RWPE1 (cell line): ENCODE measurements around the gene SPON1.

ENCODE experiments used
- CTCF ChIA-PET: fragments of 350-600 bp; sonication (Branson Sonifier 250); formaldehyde crosslinking; extraction: SDS; loops from one replicate; lab custom pipeline; 2021; lab: Yijun Ruan, JAX
- POLR2A ChIA-PET: fragments of 400-600 bp; formaldehyde crosslinking; extraction: SDS; loops from one replicate; lab custom pipeline; 2020; ENCODE audit warnings: antibody characterized with exemption; ENCODE audit not compliant: low non-redundant PET; lab: Yijun Ruan, JAX
- DNase-seq: peaks from one replicate; pipeline ENCODE4 v3.0.0; 2012; ENCODE audit warnings: low spot score
- H3K27ac ChIP-seq: fragments of 450-650 bp; 2 replicates; pipeline ENCODE4 v1.5.1; 2017
- TF ChIP-seq, protein P1 (sequence below): fragments of 450-650 bp; conservative IDR thresholded peaks from 2 replicates; pipeline ENCODE4 v1.5.1; 2017; ENCODE audit warnings: low read depth, mild to moderate bottlenecking

The SPON1 gene

DNA sequence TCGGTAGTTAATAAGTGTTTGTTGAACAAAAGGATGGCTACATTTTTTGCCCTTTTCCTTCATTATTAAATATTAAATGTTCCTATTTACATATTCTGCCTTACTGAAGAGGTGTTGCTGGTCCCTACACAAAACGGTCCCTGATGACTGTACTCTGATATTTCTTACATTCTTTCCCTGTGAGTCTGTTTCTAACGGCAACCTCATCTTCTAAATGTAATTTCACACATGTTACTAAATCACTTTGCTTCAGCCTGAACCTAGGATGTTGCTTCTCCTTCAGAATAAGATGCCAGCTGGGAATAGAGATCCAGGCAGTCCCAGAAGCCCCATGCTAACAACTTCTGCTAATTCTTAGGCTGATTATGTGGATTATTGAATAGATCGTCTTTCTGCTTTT is 50.3 kb downstream of the SPON1 start:
- DNase-seq = no peak
- POLR2A ChIA-PET = no interaction called here
- no peak overlapping the region for H3K27ac ChIP-seq
- CTCF ChIA-PET = no interaction called here
- TF ChIP-seq, protein P1, sequence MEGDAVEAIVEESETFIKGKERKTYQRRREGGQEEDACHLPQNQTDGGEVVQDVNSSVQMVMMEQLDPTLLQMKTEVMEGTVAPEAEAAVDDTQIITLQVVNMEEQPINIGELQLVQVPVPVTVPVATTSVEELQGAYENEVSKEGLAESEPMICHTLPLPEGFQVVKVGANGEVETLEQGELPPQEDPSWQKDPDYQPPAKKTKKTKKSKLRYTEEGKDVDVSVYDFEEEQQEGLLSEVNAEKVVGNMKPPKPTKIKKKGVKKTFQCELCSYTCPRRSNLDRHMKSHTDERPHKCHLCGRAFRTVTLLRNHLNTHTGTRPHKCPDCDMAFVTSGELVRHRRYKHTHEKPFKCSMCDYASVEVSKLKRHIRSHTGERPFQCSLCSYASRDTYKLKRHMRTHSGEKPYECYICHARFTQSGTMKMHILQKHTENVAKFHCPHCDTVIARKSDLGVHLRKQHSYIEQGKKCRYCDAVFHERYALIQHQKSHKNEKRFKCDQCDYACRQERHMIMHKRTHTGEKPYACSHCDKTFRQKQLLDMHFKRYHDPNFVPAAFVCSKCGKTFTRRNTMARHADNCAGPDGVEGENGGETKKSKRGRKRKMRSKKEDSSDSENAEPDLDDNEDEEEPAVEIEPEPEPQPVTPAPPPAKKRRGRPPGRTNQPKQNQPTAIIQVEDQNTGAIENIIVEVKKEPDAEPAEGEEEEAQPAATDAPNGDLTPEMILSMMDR = no peak

DNA sequence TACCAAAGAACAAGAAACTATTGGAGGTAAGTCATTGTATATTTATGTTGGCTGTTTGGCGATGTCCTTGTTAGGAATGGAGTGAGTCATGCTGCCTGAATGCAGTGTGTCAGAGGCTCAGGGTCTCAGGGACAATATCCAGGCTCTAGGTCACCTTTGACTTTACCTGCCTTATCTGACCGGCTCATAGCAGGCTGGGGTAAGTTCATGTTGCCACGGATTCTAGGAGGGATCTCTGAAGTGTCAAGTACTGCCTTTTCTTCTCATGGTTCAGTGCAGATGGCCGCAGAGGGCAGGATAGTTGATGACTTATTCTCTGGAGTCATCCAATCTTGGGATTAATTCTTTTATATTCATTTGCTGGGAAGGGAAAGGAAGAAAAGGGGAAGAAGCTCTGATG is 53.2 kb downstream of the SPON1 start:
- no peak overlapping the region for H3K27ac ChIP-seq
- TF ChIP-seq, protein P1 = no peak
- ChIA-PET POLR2A (no interaction called here), CTCF (no interaction called here)
- peak; percentile 17 for DNase-seq

DNA sequence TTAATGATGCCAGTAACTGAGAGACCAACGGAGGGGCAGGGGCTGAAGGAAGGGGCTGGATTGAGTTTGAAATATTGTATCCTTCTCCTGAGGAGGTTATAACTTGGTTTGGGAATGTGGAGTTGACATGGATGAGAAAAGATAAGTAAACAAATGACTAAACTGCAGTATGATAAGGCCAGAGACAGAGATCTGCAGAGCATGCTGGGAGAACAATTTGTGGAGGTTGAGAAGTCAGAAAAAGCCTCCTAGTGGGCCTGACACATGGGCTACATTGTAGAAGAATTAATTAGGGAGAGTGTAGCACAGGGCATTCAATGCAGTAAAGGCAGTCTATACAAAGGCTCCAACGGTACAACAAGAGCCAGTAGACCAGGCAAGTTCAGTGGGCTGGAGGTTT is 55.9 kb downstream of the SPON1 start:
- no peak overlapping the region for H3K27ac ChIP-seq
- ChIA-PET CTCF (interaction anchor here (0.6 kb wide), 1 partner anchor 1349 kb away, joined by 3 read pairs; no protein-coding TSS in a partner anchor), POLR2A (no interaction called here)
- TF ChIP-seq, protein P1 = no peak
- no peak for DNase-seq

DNA sequence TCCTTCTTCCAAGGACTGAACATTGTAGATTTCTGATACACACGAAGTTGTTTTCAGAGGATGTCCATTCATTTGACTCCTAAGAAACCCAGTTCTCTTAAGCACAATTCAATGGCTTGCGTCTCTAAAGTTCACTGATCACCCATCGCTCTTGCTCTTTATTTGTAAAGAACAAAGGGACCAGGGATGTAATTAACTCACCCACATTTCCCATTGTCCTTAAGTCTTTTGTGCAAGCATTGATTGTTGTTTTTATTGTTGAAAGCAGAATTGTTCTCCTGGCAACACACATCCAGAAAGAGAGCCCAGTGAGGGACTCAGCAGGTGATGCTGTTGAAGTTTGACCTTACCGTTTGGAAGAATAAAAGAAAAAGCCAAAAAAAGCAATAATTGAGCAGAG is 59.2 kb downstream of the SPON1 start:
- DNase-seq = no peak
- ChIA-PET CTCF (no interaction called here), POLR2A (no interaction called here)
- TF ChIP-seq, protein P1 = no peak
- H3K27ac ChIP-seq = no peak overlapping the region

DNA sequence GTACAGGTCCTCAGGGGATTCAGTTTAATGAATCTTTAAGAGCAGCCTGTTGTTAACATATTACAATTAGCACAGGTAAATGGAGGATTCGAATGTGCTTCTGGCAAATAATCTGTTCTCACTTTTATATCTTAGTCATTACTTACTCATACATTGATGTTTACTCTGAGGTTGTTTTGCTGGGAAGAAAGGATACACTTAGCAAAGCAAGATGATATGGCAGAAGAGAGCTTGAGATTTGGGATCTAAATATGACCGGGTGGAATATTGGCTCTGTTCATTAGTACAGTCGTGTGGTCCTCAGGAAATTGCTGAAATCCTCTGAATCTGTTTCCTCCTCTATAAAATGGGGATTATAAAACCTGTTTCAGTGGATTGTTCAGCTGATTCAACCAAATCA is 59.7 kb downstream of the SPON1 start:
- no peak overlapping the region for H3K27ac ChIP-seq
- peak; percentile 25 for DNase-seq
- ChIA-PET POLR2A (no interaction called here), CTCF (no interaction called here)
- TF ChIP-seq, protein P1 = no peak

DNA sequence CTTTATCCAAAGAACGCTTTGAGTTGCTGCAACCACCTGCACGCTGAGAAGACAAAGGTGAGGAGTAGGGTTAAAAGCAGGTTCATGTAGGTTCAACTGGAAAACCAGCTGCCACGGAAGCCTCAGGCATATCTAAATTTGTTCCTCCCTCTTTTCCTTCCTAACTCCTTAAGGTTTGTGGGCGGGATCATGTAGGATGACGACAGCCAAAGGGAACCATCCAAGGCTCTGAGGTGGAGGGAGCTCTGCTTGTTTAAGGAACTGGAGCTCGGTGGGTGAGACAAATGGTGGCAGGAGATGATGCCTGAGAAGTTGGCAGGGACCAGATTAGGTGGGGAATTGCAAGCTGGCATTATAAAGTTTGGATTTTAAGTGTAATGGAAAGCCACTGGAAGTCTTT is 60.3 kb downstream of the SPON1 start:
- no peak overlapping the region for H3K27ac ChIP-seq
- DNase-seq = no peak
- CTCF ChIA-PET = no interaction called here
- TF ChIP-seq, protein P1 = no peak
- POLR2A ChIA-PET = no interaction called here
